Sciatic nerve (tissue), 2 donors: ENCODE measurements around the gene CRYBG1. TPM values are rescaled to one million over a fixed set of nuclear protein-coding genes. Genes with fewer than 3 reads are reported as not detected.

Experiments used
- ATAC-seq: fragments of 200-7000 bp; cut with Tn5 transposase; one replicate; pipeline ENCODE4 v1.9.1; 2020; ENCODE audit warnings: mild to moderate bottlenecking, moderate library complexity
- DNase-seq: peaks from one replicate; pipeline ENCODE4 v3.0.0-alpha.2; 2020; ENCODE audit warnings: low spot score
- intact Hi-C: fragments of 100-400 bp; cut with DNase I; formaldehyde crosslinking; loops from one replicate; pipeline ENCODE4 v1.14.2; 2022
- total RNA-seq: library from RNA; stranded (reverse); fragmentation: NEBNext Ultra II Directional; extraction: Animal tissue kit (Norgen Biotek cat#: 25700); gene quantifications from one replicate; pipeline ENCODE4 v1.2.1, GENCODE V29; 2021
- donor health status: DM: no; HTN: no; CAD: no.
- donor health status: DM: no; HTN: no; CAD: no.

The CRYBG1 gene
- total RNA-seq: 10.7 TPM

GRCh38 chr6:106360410-106360988, at the start of gene CRYBG1:
Gene CRYBG1 (plus strand): TSS chr6:106360717. CDS start chr6:106360909, 192 bp downstream.
- DNase-seq: peak; percentile 64
- intact Hi-C loops: no loop called here
- ATAC-seq: peak; percentile 45

- ATAC-seq (no peak), DNase-seq (no peak)
- intact Hi-C loops: no loop called here
Observed at GRCh38 chr6:106315765-106316374, 44.6 kb upstream of the CRYBG1 start.

GRCh38 chr6:106316375-106316766, 44.1 kb upstream of the CRYBG1 start:
- intact Hi-C loops: no loop called here
- ATAC-seq: no peak
- no peak for DNase-seq

- intact Hi-C loops: no loop called here
- DNase-seq (no peak), ATAC-seq (no peak)
Observed at GRCh38 chr6:106318061-106318460, 42.5 kb upstream of the CRYBG1 start.

GRCh38 chr6:106318851-106319250, 41.7 kb upstream of the CRYBG1 start:
- intact Hi-C loops: no loop called here
- no peak for ATAC-seq

GRCh38 chr6:106321940-106322339, 38.6 kb upstream of the CRYBG1 start:
- ATAC-seq: no peak
- intact Hi-C loops: no loop called here
- DNase-seq: no peak

More at GRCh38 chr6:106318851-106319250, 41.7 kb upstream of the CRYBG1 start:
- DNase-seq: no peak

GRCh38 chr6:106324726-106325335, 35.7 kb upstream of the CRYBG1 start:
- intact Hi-C loops: no loop called here
- DNase-seq (no peak), ATAC-seq (no peak)

GRCh38 chr6:106325336-106326178, 35.0 kb upstream of the CRYBG1 start, which contains the start of gene ATG5:
Gene ATG5 (minus strand): TSS chr6:106325760. CDS start chr6:106316208, 9,552 bp downstream.
- DNase-seq: peak; percentile 100
- intact Hi-C loops: no loop called here
- peak; percentile 99 for ATAC-seq

GRCh38 chr6:106334646-106335448, 25.7 kb upstream of the CRYBG1 start:
- intact Hi-C loops: no loop called here
- ATAC-seq: peak; percentile 55
- no peak for DNase-seq

GRCh38 chr6:106339334-106340029, 21.0 kb upstream of the CRYBG1 start:
- DNase-seq (no peak), ATAC-seq (peak; percentile 50)
- intact Hi-C loops: loop anchor here (10.0 kb wide), 1 partner anchor 225 kb away; no protein-coding TSS in a partner anchor

GRCh38 chr6:106347219-106347618, 13.3 kb upstream of the CRYBG1 start:
- ATAC-seq (no peak), DNase-seq (no peak)
- intact Hi-C loops: loop anchor here (10.0 kb wide), 1 partner anchor 218 kb away; no protein-coding TSS in a partner anchor

- ATAC-seq (no peak), DNase-seq (no peak)
- intact Hi-C loops: no loop called here
Observed at GRCh38 chr6:106356378-106356777, 4.1 kb upstream of the CRYBG1 start.

- DNase-seq (no peak), ATAC-seq (no peak)
- intact Hi-C loops: no loop called here
Observed at GRCh38 chr6:106359959-106360409, 533 bp upstream of the CRYBG1 start.

GRCh38 chr6:106360989-106361430, 493 bp downstream of the CRYBG1 start:
- intact Hi-C loops: no loop called here
- ATAC-seq (no peak), DNase-seq (no peak)

GRCh38 chr6:106363401-106364138, 3.1 kb downstream of the CRYBG1 start:
- no peak for ATAC-seq
- DNase-seq: no peak
- intact Hi-C loops: no loop called here

- intact Hi-C loops: no loop called here
- no peak for ATAC-seq
- no peak for DNase-seq
Observed at GRCh38 chr6:106369739-106370138, 9.2 kb downstream of the CRYBG1 start.

- no peak for ATAC-seq
- DNase-seq: no peak
- intact Hi-C loops: no loop called here
Observed at GRCh38 chr6:106370639-106371038, 10.1 kb downstream of the CRYBG1 start.
